HepG2 (cell line): ENCODE results near the gene SLC2A10. TPM values are rescaled to one million over a fixed set of nuclear protein-coding genes. Genes with fewer than 3 reads are reported as not detected.

ENCODE experiments used
- AHR ChIP-seq: IDR thresholded peaks from 2 replicates; pipeline ENCODE4 v1.6.1; 2018; ENCODE audit warnings: missing genetic modification reagents, missing compliant biosample characterization
- CCAR2 ChIP-seq: fragments of 200-400 bp; formaldehyde crosslinking; optimal IDR thresholded peaks from 2 replicates; pipeline ENCODE3; 2018; ENCODE audit warnings: low read depth, mild to moderate bottlenecking, low read length, moderate library complexity
- CEBPB ChIP-seq: IDR thresholded peaks from 2 replicates; pipeline ENCODE4 v1.6.1; 2011; ENCODE audit warnings: low read depth, low read length, improper control_type of control experiment, borderline replicate concordance
- E2F2 ChIP-seq: sonication (generic); formaldehyde crosslinking; IDR thresholded peaks from 2 replicates; pipeline ENCODE4 v1.4.0; 2020; ENCODE audit warnings: missing genetic modification reagents, borderline replicate concordance
- GTF2F1 ChIP-seq: fragments of 150-350 bp; IDR thresholded peaks from 2 replicates; pipeline ENCODE4 v1.6.1; 2014; ENCODE audit warnings: low read length
- HNRNPUL1 ChIP-seq: fragments of 200-400 bp; formaldehyde crosslinking; IDR thresholded peaks from 2 replicates; pipeline ENCODE4 v1.6.1; 2017; ENCODE audit warnings: low read depth, mild to moderate bottlenecking, low read length, moderate library complexity
- KLF16 ChIP-seq, 2 experiments: sonication (generic) in 1 of 2; formaldehyde crosslinking in 1 of 2; IDR thresholded peaks; 2 replicates each; pipeline versions ENCODE4 v1.6.1 to v1.8.0; 2016 to 2023; ENCODE audit warnings: missing genetic modification reagents in 2 of 2, missing compliant biosample characterization in 1 of 2
- NFKBIZ ChIP-seq: IDR thresholded peaks from 2 replicates; pipeline ENCODE4 v1.6.1; 2018; ENCODE audit warnings: missing genetic modification reagents, missing compliant biosample characterization
- NR0B2 ChIP-seq: sonication (generic); formaldehyde crosslinking; IDR thresholded peaks from 2 replicates; pipeline ENCODE4 v1.4.0; 2020; ENCODE audit warnings: mild to moderate bottlenecking, missing genetic modification reagents
- PHB2 ChIP-seq: fragments of 450-650 bp; IDR thresholded peaks from 2 replicates; pipeline ENCODE4 v1.6.1; 2018; ENCODE audit not compliant: partially characterized antibody
- SMC3 ChIP-seq: IDR thresholded peaks from 2 replicates; pipeline ENCODE4 v1.6.1; 2011; ENCODE audit warnings: low read length, improper control_type of control experiment
- SP4 ChIP-seq: sonication (generic); formaldehyde crosslinking; IDR thresholded peaks from 2 replicates; pipeline ENCODE4 v1.8.1; 2023; ENCODE audit warnings: mild to moderate bottlenecking, missing genetic modification reagents
- TBP ChIP-seq: sonication (generic); formaldehyde crosslinking; IDR thresholded peaks from 2 replicates; pipeline ENCODE4 v1.5.0; 2020; ENCODE audit warnings: missing genetic modification reagents
- THAP11 ChIP-seq: IDR thresholded peaks from 2 replicates; pipeline ENCODE4 v1.6.1; 2016; ENCODE audit warnings: missing biosample characterization, missing genetic modification reagents
- ZBTB2 ChIP-seq: sonication (generic); formaldehyde crosslinking; IDR thresholded peaks from 2 replicates; pipeline ENCODE4 v1.8.0; 2022; ENCODE audit warnings: low read depth, missing genetic modification reagents
- ZBTB33 ChIP-seq: sonication (generic); formaldehyde crosslinking; IDR thresholded peaks from 2 replicates; pipeline ENCODE4 v1.4.0; 2020; ENCODE audit warnings: missing genetic modification reagents
- ZFAT ChIP-seq: sonication (generic); formaldehyde crosslinking; conservative IDR thresholded peaks from 2 replicates; pipeline ENCODE4 v1.8.1; 2023; ENCODE audit warnings: missing genetic modification reagents, inconsistent platforms
- ZNF501 ChIP-seq: sonication (generic); formaldehyde crosslinking; IDR thresholded peaks from 2 replicates; pipeline ENCODE4 v1.5.1; 2020; ENCODE audit warnings: mild to moderate bottlenecking, moderate library complexity, missing genetic modification reagents
- ZNF547 ChIP-seq: sonication (generic); formaldehyde crosslinking; IDR thresholded peaks from 2 replicates; pipeline ENCODE4 v1.5.1; 2020; ENCODE audit warnings: mild to moderate bottlenecking, missing genetic modification reagents
- ZNF639 ChIP-seq: conservative IDR thresholded peaks from 2 replicates; pipeline ENCODE4 v1.6.1; 2018; ENCODE audit warnings: missing genetic modification reagents
- ZNF740 ChIP-seq: sonication (generic); formaldehyde crosslinking; IDR thresholded peaks from 2 replicates; pipeline ENCODE4 v1.4.0; 2020; ENCODE audit warnings: missing genetic modification reagents
- ZNF746 ChIP-seq: sonication (generic); formaldehyde crosslinking; IDR thresholded peaks from 2 replicates; pipeline ENCODE4 v1.8.0; 2022; ENCODE audit warnings: mild to moderate bottlenecking, missing genetic modification reagents
- ZNF891 ChIP-seq: sonication (generic); formaldehyde crosslinking; IDR thresholded peaks from 2 replicates; pipeline ENCODE4 v1.5.0; 2020; ENCODE audit warnings: mild to moderate bottlenecking, missing genetic modification reagents
- polyA plus RNA-seq, 8 experiments: library from polyadenylated mRNA; depleted of rRNA in 3 of 8; stranded (reverse) in 7 of 8; unstranded in 1 of 8; fragments of >200 nt; fragmentation: Illumina TruSeq in 4 of 8; extraction: Trizol in 4 of 8; gene quantifications; 2 replicates each; pipeline versions ENCODE4 v1.2.1 to v1.2.3, GENCODE V29; 2011 to 2016; ENCODE audit warnings: low read depth in 4 of 8, missing spikeins in 1 of 8, mixed read lengths in 1 of 8; ENCODE audit not compliant: insufficient read depth in 1 of 8
- total RNA-seq, 5 experiments: library from RNA; depleted of rRNA; stranded (reverse); fragments of >200 nt; fragmentation: Illumina TruSeq; extraction: Trizol; gene quantifications; 2 replicates each; pipeline ENCODE4 v1.2.3, GENCODE V29; 2016; ENCODE audit warnings: low read depth in 1 of 5

Gene SLC2A10
- total and polyA plus RNA-seq, 2 of the 13 experiments (the other 11 are each of a cell fraction or from before 2014, with no cell fraction given): 16.0 to 18.4 TPM

GRCh38 chr20:46757754-46758678, 48.6 kb downstream of the SLC2A10 start (continued):
- TF ChIP-seq ZNF639 (CRISPR knock-in tag) (0 out of 2 replicates have a peak, but pooled peaks have one; percentile 39), ZFAT (CRISPR knock-in tag) (no peak), ZNF501 (peak; percentile 62; the same call in 1 of the 2 replicates), PHB2 (no peak), TBP (no peak), HNRNPUL1 (no peak), GTF2F1 (no peak), ZNF547 (no peak), THAP11 (CRISPR knock-in tag) (peak; percentile 82), CEBPB (no peak), ZBTB2 (CRISPR knock-in tag) (no peak), NFKBIZ (no peak), E2F2 (CRISPR knock-in tag) (no peak), SP4 (CRISPR knock-in tag) (no peak), SMC3 (peak; percentile 90), ZNF746 (CRISPR knock-in tag) (peak; percentile 60; the same call in 1 of the 2 replicates), KLF16 (CRISPR knock-in tag; IDR thresholded peaks at IDR 0.05) (0 out of 4 replicates have a peak, but pooled peaks of 1 of the 2 experiments have one; percentile 21), CCAR2 (no peak), ZNF891 (CRISPR knock-in tag) (0 out of 2 replicates have a peak, but pooled peaks have one; percentile 39), NR0B2 (CRISPR knock-in tag) (no peak), AHR (CRISPR knock-in tag) (peak; percentile 25; the same call in 1 of the 2 replicates), ZNF740 (CRISPR knock-in tag) (peak; percentile 94; the same call in 1 of the 2 replicates), ZBTB33 (CRISPR knock-in tag) (no peak)
